ENCODE data around the gene NXT1. TPM values are rescaled to one million over a fixed set of nuclear protein-coding genes. Genes with fewer than 3 reads are reported as not detected.
A peak's percentile ranks its signal among the peaks of the same experiment; 100 is the strongest.

NXT1 gene
- total and polyA plus RNA-seq, 10 of the 15 experiments (the other 5 are each of a cell fraction or from before 2014, with no cell fraction given): 10.2 to 66.7 (median 44.0) TPM

DNA sequence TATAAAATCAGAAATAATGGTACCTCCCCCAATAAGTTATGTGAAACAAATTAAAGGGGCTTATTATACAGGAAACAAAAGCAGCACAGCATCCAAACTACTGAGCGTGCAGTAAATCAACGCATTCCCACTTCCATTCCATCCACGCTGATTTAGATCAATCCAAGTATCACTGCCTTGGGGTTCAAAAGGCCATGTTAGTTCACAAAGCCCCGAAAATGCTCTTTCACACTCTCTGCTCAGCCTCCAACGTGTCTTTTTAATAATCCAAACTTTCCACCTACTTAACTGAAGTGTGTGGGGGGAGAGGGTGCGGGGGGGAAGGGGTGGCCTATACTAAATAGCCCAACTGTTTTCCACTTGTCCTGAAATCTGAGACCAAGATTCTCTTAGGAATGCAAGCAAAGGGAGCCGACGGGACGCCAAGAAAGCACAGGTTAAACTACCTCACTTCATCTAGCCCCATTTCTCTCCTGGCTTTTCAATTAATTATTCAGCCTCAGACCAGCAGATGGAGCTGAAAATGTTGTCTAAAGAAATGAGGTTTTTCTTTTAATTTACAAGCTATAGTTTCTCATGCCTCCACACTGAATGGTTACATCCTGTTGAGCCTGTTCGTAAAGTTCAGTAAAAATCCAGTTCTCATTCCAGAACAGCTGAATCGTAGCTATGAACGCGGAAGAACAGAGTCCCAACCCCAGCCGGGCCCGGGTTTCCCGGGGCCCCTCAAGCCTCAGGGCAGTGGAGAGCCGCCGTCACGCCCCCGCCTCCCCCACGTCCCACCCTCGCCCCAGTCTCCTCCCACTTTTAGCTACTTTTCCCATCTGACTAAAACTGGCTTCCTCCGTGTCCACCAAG lies 1.0 kb upstream of the NXT1 start:
- ChIA-PET SMC1A (ENCODE audit: uncharacterized antibody, unreplicated experiment) (interaction anchor here (0.7 to 2.1 kb wide), 17 partner anchors 8 to 257 kb away, joined by 3 to 14 read pairs (median 5); partner anchors contain the start of gene NAPB), POLR2A (interaction anchor here (0.6 to 2.6 kb wide), 9 partner anchors 10 to 1708 kb away, joined by 3 to 61 read pairs (median 4); partner anchors contain the start of genes ACSS1, CD93, GZF1 and NAPB), CTCF (interaction anchor here (0.6 to 3.5 kb wide), 19 partner anchors 8 to 257 kb away, joined by 3 to 56 read pairs (median 6); partner anchors contain the start of gene NAPB), RAD21 (ENCODE audit: unreplicated experiment) (interaction anchor here (0.6 to 2.4 kb wide), 16 partner anchors 9 to 658 kb away, joined by 3 to 31 read pairs (median 6); partner anchors contain the start of genes CD93, GZF1 and NAPB)
- Histone ChIP-seq H3K36me3 (ENCODE audit: control insufficient read depth in 2 of 2, insufficient read depth in 2 of 2, low read length in 1 of 2) (peaks cover 2 to 3% of the 10 kb centered on the region in 2 experiments; a peak in 3 of 4 replicates), H3K79me2 (ENCODE audit: control insufficient read depth, insufficient read depth, low read length) (peaks cover 35% of the 10 kb centered on the region), H3K27ac (ENCODE audit: control insufficient read depth, insufficient read depth) (peak overlapping the region; percentile 95), H3K4me1 (ENCODE audit: control insufficient read depth, insufficient read depth, low read length) (peaks cover 4% of the 10 kb centered on the region), H3K4me2 (ENCODE audit: control insufficient read depth, insufficient read depth) (peak overlapping the region; percentile 88), H2AFZ (ENCODE audit: control insufficient read depth, low read depth, low read length) (peak overlapping the region; percentile 75), H3K9ac (ENCODE audit: control insufficient read depth, insufficient read depth, low read length) (peak overlapping the region; percentile 88), H3K4me3 (peak overlapping the region; percentile 70), H4K20me1 (ENCODE audit: control insufficient read depth, insufficient read depth) (no peaks in the 10 kb centered on the region), H3K27me3 (replicated peaks in 1 of 2; ENCODE audit: control insufficient read depth in 2 of 2, insufficient read depth in 2 of 2, low read length in 1 of 2) (no peaks in the 10 kb centered on the region), H3K9me3 (replicated peaks; ENCODE audit: control insufficient read depth, insufficient read depth, low read length) (no peaks in the 10 kb centered on the region)
- no peak for TF ChIP-seq RAD51 (IDR thresholded peaks at IDR 0.05)
- peak; percentile 31; the same call in 1 of the 2 replicates for TF ChIP-seq SMC3 (IDR thresholded peaks at IDR 0.05; ENCODE audit: borderline replicate concordance, low read length)
- TF ChIP-seq RAD21 (IDR thresholded peaks at IDR 0.05; ENCODE audit: insufficient read depth, low read depth, low read length): peak; percentile 37
- TF ChIP-seq PML (IDR thresholded peaks at IDR 0.05; ENCODE audit: low read length): no peak; the same call in 1 of the 2 replicates
- TF ChIP-seq RB1 (IDR thresholded peaks at IDR 0.05; ENCODE audit: borderline replicate concordance): peak; percentile 16; the same call in 1 of the 2 replicates
- 0 out of 2 replicates have a peak, but pooled peaks have one; percentile 40 for TF ChIP-seq ASH2L (IDR thresholded peaks at IDR 0.05; ENCODE audit: borderline replicate concordance, low read depth)
- TF ChIP-seq STAT3 (IDR thresholded peaks at IDR 0.05; ENCODE audit: low read depth, low read length): no peak
- TF ChIP-seq MEF2A (IDR thresholded peaks at IDR 0.05; ENCODE audit: insufficient read depth, low read depth, low read length): 0 out of 2 replicates have a peak, but pooled peaks have one; percentile 4
- peak; percentile 12; the same call in 1 of the 2 replicates for TF ChIP-seq RUNX3 (IDR thresholded peaks at IDR 0.05; ENCODE audit: low read length)
- TF ChIP-seq TAF1 (IDR thresholded peaks at IDR 0.05; ENCODE audit: borderline replicate concordance, low read depth, low read length): no peak
- 0 out of 2 replicates have a peak, but pooled peaks have one; percentile 5 for TF ChIP-seq CHD2 (IDR thresholded peaks at IDR 0.05; ENCODE audit: borderline replicate concordance, low read depth, low read length)
- no peak for TF ChIP-seq TCF12 (IDR thresholded peaks at IDR 0.05; ENCODE audit: low read depth, low read length)
- no peak for TF ChIP-seq EP300 (IDR thresholded peaks at IDR 0.05; ENCODE audit: borderline replicate concordance in 1 of 2, control insufficient read depth in 1 of 2, low read depth in 2 of 2, low read length in 2 of 2)
- TF ChIP-seq TARDBP (IDR thresholded peaks at IDR 0.05; ENCODE audit: borderline replicate concordance): no peak
- TF ChIP-seq EGR1 (IDR thresholded peaks at IDR 0.05; ENCODE audit: borderline replicate concordance in 1 of 2, low read depth in 2 of 2, low read length in 2 of 2): peak in 1 of 2 experiments; percentile 96; a peak in 2 of 3 replicates
- TF ChIP-seq ZNF207 (IDR thresholded peaks at IDR 0.05; ENCODE audit: borderline replicate concordance): no peak
- TF ChIP-seq, protein P1, sequence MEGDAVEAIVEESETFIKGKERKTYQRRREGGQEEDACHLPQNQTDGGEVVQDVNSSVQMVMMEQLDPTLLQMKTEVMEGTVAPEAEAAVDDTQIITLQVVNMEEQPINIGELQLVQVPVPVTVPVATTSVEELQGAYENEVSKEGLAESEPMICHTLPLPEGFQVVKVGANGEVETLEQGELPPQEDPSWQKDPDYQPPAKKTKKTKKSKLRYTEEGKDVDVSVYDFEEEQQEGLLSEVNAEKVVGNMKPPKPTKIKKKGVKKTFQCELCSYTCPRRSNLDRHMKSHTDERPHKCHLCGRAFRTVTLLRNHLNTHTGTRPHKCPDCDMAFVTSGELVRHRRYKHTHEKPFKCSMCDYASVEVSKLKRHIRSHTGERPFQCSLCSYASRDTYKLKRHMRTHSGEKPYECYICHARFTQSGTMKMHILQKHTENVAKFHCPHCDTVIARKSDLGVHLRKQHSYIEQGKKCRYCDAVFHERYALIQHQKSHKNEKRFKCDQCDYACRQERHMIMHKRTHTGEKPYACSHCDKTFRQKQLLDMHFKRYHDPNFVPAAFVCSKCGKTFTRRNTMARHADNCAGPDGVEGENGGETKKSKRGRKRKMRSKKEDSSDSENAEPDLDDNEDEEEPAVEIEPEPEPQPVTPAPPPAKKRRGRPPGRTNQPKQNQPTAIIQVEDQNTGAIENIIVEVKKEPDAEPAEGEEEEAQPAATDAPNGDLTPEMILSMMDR (IDR thresholded peaks at IDR 0.05 in 2 of 3, conservative IDR thresholded peaks at IDR 0.05 in 1 of 3; ENCODE audit: control insufficient read depth in 2 of 3, extremely low read depth in 1 of 3, insufficient read depth in 1 of 3, low read depth in 3 of 3, low read length in 3 of 3): peak; percentile 32 to 56 (median 50); a peak in 4 of 6 replicates
- intact Hi-C loops (cut with micrococcal nuclease; ENCODE audit: unreplicated experiment): loop anchor here (1.0 to 10.0 kb wide), 2 partner anchors 9 to 295 kb away; no protein-coding TSS in a partner anchor
- 7% methylated on average over 19 of the region's 23 CpGs for WGBS (ENCODE audit: insufficient coverage, insufficient replicate concordance, low lambda C conversion rate, missing lambda C conversion rate)
- BruUV-seq (replicated peaks): no TSS peak
- FAIRE-seq: no peak
- in situ Hi-C loops (cut with MboI): loop anchor here (25.0 kb wide), 2 partner anchors 1713 to 1913 kb away; partner anchors contain the start of gene ACSS1
- no peak for DNase-seq (ENCODE audit: low read depth, low spot score)
- peak; percentile 71 for ATAC-seq

Data from GM12878 (cell line).